RPMI7951 (cell line): Measurements from ENCODE around the gene PRRT3. TPM values are rescaled to one million over a fixed set of nuclear protein-coding genes. Genes with fewer than 3 reads are reported as not detected.
"Not testable (repeated sequence)": the region's sequence is repeated elsewhere in the genome, so short reads cannot be mapped to it uniquely, and the experiment has no call there.

ENCODE experiments used
- DNase-seq: peaks from one replicate; pipeline ENCODE4 v3.0.0-alpha.2; 2012; ENCODE audit warnings: low read depth
- total RNA-seq: library from RNA; depleted of rRNA; stranded (reverse); fragments of >200 nt; shearing (Covaris generic); gene quantifications from 2 replicates; pipeline ENCODE4 v1.2.3, GENCODE V29; 2014

PRRT3 gene
- total RNA-seq, 1 experiment from 2014 or later = 1.2 TPM

DNA sequence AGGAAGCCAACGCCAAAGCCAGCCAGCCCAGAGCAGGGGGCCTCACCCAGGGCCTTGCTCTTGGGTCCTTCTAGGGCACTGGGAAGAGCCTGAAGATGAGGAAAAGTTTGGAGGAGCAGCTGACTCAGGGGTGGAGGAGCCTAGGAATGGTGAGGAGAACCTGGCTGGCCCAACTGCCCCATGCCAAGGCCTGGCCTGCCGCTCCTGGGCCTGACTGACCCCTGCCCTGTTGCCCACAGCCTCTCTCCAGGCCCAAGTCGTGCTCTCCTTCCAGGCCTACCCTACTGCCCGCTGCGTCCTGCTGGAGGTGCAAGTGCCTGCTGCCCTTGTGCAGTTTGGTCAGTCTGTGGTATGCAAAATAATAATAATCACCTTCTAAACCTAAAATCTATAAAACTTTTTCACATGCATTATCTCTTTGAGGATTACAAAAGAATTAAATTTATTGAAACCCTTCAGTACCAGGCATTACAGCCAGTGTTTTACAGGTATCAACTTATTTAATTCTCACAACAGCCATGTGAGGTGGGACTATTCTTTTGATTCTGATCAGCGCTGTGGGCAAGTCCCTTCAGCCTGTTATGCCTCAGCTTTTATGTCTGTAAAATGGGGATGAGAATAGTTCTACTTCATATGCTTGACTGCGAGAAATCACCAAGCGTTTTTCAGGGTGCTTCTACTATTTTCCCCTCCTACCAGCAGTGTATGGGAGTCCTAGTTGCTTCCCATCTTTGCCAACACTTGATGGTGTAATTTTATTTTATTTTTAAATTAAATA is 33.8 kb downstream of the PRRT3 start:
- DNase-seq = no peak

DNA sequence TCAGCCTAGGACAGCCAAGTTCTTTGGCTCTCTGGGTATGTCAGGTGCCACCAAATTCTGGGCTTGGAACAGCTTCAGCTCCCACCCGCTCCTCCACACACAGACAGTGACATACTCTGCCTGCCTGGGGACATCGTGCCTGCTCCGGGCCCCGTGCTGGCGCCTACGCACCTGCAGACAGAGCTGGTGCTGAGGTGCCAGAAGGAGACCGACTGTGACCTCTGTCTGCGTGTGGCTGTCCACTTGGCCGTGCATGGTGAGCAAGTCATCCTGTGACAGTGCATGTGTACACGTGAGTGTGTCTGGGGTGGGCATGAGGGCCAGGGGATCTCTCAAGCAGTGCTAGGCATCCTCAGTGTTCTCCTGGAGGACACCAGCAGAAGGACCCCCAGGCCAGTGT is 34.4 kb downstream of the PRRT3 start:
- DNase-seq = no peak

DNA sequence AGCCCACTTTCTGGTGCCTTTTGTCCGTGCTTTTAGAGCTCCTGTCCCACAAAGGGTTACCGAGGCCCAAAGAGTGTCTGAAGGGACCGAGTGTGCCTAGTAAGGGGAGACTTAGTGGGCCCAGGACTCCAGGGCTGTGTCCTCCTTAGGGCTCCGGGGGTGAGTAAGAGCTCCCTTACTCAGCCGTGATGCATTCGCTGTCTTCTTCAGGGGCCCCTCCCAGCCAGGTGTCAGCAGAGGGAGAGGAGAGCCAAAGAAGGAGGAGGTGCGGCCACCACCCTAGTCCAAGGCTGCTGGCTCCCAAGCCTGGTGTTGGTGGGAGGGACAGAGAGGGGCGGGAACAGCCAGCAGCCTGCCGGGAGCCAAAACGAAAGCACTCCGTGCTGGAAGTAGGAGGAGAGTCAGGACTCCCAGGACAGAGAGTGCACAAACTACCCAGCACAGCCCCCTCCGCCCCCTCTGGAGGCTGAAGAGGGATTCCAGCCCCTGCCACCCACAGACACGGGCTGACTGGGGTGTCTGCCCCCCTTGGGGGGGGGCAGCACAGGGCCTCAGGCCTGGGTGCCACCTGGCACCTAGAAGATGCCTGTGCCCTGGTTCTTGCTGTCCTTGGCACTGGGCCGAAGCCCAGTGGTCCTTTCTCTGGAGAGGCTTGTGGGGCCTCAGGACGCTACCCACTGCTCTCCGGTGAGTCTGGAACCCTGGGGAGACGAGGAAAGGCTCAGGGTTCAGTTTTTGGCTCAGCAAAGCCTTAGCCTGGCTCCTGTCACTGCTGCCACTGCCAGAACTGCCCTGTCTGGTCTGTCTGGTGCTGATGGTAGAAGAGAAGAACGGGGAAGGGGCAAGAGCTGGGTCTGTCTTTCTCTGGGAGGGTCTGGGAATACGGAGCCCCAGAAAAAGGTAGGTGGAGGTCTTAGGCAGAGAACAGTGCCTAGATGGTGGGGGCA is 35.2 kb downstream of the PRRT3 start, which contains the start of gene IL17RC:
TSS of gene IL17RC (plus strand) at position 365 of the 947 bp plus-strand sequence. CDS start at position 583, 218 bp downstream.
- DNase-seq = peak; percentile 94

DNA sequence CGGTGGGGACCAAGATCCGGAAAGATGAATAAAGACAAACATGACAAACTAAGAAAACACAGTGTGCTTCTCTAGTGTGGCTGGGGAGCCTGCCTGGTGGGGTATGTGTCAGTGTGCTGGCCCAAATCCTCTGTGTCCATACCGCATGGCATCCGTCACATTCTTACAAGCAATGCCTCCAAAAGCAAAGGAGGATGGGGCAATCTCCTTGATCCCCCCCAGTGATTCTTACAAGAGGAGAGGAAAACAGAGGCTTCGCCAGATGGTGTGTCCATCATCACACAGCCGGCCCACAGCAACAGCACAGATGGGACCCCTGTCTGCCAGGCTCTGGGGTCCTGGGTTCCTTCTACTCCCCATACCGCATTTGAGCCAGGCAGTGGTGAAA is 35.9 kb downstream of the PRRT3 start:
- peak; percentile 34 for DNase-seq

DNA sequence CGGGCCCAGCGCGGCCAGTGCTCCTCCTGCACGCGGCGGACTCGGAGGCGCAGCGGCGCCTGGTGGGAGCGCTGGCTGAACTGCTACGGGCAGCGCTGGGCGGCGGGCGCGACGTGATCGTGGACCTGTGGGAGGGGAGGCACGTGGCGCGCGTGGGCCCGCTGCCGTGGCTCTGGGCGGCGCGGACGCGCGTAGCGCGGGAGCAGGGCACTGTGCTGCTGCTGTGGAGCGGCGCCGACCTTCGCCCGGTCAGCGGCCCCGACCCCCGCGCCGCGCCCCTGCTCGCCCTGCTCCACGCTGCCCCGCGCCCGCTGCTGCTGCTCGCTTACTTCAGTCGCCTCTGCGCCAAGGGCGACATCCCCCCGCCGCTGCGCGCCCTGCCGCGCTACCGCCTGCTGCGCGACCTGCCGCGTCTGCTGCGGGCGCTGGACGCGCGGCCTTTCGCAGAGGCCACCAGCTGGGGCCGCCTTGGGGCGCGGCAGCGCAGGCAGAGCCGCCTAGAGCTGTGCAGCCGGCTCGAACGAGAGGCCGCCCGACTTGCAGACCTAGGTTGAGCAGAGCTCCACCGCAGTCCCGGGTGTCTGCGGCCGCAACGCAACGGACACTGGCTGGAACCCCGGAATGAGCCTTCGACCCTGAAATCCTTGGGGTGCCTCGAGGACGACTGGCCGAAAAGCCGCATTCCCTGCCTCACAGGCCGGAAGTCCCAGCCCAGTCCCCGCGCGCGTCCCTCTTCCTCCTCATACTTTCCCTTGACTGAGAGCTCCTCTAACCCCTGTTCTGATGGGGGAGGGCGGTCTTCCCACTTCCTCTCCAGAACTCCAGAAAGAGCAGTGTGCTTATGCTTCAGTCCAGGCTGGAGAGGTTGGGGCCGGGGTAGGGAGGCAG is 36.7 kb downstream of the PRRT3 start:
- peak; percentile 68 for DNase-seq

DNA sequence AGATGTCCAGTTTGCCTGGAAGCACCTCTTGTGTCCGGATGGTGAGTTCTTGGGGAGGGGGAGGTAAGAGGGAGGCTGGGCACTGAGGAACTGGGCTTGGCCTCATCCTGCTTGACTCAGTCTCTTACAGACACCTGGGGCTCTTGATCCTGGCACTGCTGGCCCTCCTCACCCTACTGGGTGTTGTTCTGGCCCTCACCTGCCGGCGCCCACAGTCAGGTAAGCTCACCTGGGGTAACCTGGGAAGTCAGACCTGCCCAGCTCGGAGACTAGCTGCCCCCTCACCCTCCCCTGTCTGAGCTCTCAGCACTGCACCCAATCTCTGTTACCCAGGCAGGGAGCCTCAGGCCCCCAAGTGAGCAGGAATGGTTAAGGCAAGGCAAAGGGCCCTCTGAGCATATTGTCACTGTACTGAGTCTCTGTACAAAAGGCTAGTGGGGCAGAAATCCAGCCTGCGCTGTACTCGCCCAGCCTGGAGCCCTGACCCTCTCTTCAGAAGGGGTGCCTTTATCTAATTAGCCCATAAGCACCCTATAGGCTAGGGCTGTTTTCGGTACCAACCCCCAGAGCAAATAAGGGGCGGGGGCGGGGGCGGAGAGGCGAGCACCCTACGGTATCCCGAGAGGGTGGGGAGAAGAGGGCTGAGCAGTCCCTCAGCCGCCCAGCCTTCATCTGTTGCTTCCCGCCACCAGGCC is 37.5 kb downstream of the PRRT3 start:
- DNase-seq = no peak

DNA sequence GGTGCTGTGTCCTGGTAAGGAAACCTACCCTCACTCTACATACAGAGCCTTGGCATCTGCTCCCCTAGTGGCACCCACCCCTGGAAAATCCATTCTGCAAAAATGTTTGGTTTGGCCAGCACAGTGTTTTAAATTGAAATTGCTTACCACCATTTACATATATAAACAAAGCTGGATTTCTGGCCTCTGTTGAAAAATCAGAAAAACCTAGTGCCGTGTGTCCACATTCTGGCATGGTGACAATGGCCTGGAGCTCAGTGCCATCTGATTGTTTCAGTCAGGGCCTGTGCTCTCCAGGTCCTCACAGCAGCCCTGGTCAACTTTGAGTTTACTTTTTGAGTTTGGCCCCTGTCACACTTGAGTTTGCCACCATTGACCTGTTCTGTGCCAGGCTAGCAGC is 38.2 kb downstream of the PRRT3 start:
- no peak for DNase-seq

DNA sequence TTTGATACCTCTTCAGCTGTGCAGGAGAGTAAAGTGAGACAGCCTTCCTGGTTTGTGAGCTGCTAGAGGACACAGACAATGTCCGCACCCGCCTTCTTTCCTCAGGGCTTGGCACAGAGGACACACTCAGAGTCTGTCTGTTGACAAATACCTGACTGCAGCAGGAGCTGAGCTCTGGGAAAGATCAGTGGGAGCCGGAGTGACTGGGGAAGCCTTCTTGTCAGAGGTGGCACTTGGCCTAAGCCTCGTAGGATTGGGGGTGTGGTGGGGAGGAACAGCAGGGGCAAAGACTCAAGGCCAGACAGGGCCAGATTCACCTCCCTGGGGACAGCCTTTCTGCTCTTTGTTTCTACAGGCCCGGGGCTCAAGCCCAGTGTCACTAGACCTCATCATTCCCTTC is 38.6 kb downstream of the PRRT3 start:
- no peak for DNase-seq

DNA sequence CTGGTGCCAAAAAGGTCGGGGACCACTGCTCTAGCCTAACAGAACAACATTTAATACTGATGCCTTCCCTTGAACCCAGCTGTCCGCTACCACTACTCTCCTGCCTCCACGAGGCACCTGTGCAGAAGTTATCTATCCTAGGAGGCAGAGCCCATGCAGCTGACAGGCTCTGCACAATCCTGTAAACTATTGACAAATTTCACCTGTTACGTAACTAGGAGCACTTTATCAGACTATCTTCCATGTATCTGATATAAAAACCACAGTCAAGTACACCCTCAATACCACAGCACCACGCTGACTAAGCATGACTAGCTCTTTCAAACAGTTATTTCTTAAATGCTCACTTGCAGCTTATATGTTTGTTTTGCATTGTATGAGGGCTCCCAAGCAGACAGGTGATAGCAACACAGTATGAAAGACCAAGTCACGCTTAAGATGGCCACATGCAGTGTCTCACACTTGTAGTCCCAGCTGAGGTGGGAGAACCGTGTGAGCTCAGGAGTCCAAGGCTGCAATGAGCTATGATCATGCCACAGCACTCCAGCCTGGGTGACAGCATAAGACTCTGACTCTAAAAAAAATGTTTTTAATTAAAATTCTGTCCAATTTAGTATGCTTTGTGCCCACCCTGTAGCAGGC is 39.8 kb downstream of the PRRT3 start:
- peak; percentile 54 for DNase-seq

DNA sequence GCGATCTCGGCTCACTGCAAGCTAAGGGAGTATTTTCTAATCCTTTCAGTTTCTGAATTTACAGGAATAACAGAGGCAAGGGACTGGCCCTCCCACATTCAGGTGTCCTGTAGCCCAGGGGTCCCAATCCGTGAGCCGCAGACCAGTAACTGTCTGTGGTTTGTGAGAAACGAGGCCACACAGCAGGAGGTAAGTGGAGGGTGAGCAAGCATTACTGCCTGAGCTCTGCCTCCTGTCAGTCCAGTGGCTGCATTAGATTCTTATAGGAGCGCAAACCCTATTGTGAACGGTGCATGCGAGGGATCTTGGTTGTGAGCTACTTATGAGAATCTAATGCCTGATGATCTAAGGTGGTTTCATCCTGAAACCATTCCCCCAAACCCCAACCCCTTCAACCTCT is 40.3 kb downstream of the PRRT3 start:
- no peak for DNase-seq

DNA sequence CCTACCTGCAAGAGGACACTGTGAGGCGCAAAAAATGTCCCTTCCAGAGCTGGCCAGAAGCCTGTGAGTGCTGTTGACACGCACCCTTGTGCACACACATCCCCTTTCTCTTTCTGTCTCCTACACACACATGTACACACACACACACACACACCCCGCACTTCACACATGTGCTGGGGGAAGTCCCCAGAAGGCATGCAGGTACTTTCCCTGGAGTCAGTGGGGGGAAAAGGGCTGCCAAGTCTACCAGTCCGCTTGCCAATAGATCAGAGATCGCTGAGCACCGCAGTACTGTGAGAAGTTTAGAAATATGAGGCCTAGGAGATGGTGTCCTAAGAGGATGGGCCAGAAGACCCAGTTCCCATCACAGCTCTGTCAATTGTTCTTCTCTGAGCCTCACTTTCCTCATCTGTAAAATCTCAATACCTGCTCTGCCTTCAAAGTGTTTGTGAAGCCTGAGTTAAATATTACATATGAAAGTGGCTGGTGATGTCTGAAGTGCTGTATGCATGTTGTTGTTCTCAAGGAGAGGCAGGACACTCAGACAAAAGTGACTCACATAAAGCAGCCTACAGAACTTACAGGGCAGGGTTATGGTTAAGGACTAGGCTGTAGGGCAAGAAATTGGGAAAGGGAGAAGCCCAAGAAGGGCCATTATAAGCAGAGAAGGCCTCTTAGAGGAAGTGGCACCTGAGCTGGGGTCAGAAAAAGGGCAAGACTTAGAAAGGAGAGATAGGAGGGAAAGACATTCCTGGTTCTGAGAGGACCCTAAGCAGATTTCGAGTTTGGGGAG is 42.8 kb downstream of the PRRT3 start:
- DNase-seq = no peak

DNA sequence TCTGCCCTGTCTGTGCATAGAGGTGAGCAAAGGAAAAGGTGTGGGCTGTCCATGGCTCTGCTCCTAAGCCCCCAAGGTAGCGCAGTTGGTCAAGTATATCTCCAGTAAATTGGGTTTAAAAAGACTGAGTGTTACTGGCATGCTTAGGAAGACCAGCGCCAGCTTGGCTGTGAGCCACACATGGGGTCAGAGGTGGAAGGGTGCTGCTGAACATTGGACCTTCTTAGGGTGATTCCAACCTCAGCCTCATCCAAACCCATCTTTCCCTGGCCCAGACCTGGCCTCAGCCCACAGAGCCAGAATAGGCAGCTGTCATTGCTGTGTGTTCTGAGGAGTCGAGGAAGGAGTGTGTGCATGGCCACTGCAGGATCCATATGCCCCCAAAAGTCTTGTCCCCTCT is 43.9 kb downstream of the PRRT3 start:
- DNase-seq = no peak

DNA sequence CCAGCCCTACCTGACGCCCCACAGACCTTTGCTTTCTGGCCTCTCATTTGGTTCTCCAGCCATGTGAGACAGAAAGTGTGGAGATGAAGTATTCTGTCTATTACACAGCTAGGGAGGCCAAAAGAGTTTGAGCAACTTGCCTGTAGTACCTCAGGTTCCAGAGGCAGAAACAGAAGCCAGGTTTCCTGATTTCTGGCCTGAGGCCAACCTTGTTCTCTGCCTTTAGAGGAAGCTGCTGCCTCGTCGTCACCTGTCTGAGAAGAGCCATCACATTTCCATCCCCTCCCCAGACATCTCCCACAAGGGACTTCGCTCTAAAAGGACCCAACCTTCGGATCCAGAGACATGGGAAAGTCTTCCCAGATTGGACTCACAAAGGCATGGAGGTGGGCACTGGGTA is 45.7 kb downstream of the PRRT3 start:
- DNase-seq = no peak

DNA sequence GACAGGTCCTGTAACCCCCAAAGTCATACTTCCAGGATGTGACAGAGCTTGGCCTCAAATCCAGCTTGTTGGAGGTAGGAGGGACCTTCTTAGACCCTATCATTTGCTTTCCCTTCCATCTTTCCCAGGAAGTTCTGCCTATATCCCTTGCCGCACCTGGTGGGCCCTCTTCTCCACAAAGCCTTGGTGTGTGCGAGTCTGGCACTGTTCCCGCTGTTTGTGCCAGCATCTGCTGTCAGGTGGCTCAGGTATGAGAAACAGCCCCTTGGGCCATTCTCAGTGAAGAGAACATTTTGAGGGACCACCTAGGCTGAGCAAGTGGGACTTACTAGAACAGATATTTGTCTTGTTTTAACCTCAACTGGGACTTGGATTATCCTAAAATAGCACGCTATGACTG is 48.3 kb downstream of the PRRT3 start:
- no peak for DNase-seq

DNA sequence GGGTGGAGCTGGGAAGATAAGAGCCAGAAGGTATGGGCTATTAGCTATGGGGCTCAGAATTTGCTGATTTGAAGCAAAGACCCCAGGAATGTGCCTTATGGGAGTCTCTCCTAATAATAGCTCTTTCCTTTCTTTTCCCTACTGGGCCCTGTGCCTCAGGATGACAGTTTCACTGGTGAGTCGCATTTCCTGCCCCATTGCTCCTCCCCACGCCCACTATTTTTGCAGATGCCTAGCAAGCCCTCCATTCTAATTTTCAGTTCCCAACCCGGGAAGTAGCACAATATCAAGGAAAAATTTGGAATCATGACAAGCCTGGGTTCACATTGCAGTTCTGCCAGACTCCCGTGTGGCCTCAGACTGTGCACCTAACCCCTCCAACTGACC is 49.0 kb downstream of the PRRT3 start:
- peak; percentile 46 for DNase-seq

DNA sequence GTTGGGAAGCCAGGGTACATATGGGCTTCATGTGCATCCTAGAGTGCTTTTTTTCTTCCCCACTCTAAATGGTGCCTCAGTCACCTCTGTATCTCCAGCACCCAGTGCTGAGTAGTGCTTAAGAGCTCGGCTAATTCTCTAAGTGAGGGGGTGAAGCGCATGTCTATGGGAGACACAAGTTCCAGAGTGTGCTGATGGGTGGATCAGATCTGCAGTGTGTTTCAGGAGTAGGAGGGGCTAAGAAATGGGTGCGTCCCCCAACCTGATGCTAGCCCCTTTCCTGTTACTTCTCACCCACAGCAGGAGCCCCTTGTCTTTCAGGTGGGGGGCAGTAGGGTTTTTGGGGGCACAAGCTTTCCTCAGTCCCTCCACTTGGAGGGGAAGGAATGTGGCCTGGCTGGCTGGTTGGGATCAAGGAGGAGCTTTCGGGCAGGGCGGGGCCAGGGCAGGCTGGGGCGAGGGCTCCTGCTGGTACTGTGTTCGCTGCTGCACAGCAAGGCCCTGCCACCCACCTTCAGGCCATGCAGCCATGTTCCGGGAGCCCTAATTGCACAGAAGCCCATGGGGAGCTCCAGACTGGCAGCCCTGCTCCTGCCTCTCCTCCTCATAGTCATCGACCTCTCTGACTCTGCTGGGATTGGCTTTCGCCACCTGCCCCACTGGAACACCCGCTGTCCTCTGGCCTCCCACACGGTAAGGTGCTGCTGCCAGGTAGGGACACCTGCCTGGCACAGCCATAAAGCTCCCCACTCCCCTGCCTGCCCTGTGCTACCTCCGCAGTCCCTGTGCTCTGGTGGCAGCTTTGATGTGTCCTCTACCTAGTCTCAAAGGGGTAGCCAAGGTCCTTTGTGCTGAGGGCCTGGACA is 49.6 kb downstream of the PRRT3 start, which contains the start of gene IL17RE:
TSS of gene IL17RE (plus strand) at position 477 of the 866 bp plus-strand sequence. CDS start at position 562, 85 bp downstream.
- no peak for DNase-seq

DNA sequence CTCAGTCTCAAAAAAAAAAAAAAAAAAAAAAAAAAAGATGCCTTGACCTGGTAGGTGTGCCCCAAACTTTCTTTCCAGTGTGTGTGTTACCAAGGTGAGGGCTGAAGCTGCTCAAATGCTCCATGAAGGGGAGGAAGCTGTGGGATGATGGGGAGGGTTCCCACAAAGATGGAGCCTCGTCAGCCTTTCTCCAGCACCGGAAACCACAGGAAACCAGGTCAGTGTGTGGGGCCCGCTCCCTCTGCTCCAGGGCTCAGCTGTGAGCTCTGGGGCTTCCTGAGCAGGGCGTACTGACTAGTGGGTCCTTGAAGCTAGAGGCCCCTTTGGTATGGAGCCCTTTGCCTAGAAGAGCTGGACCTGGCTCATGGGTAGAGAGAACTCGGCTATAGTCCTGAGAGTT is 50.2 kb downstream of the PRRT3 start:
- DNase-seq = no peak

DNA sequence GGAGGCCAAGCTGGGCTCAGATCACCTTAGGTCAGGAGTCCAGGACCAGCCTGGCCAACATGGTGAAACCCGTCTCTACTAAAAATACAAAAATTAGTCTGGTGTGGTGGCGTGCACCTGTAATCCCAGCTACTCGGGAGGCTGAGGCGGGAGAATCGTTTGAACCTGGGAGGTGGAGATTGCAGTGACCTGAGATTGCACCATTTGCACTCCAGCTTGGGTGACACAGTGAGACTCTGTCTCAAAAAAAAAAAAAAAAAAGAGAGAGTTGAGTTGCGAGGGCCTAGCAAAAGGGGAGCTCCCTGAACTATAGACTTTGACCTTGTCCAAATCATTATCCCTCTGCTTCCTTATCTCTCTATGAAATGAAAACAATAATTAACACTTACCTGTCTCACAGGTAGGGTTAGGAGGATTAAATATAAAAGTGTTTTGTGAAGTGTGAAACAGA is 51.2 kb downstream of the PRRT3 start:
- DNase-seq = not testable (repeated sequence)
